ENCODE measurements around the gene ZDHHC24.
A peak's percentile ranks its signal among the peaks of the same experiment; 100 is the strongest.

Gene ZDHHC24

DNA sequence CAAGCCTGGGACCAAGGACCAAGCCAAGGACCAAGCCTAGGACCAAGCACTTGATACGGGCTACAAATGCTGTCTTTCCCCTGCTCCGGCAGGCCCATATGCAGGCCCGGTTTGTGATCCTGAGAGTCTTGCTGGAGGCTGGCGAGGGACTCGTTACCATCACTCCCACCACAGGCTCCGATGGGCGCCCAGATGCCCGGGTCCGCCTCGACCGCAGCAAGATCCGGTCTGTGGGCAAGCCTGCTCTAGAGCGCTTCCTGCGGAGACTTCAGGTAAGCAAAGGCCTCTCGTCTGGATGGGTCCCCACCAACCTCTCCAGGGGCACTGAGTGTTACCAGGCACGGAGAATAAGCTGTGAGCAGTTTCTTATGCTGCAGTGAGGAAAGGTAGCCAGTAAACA, 48.6 kb downstream of the ZDHHC24 start:
- DNase-seq (ENCODE audit: low read depth in 2 of 2), result no peak

- DNase-seq (ENCODE audit: low read depth in 2 of 2), result no peak
Measured at GRCh38 chr11:66495401-66495854, 50.4 kb downstream of the ZDHHC24 start.

DNA sequence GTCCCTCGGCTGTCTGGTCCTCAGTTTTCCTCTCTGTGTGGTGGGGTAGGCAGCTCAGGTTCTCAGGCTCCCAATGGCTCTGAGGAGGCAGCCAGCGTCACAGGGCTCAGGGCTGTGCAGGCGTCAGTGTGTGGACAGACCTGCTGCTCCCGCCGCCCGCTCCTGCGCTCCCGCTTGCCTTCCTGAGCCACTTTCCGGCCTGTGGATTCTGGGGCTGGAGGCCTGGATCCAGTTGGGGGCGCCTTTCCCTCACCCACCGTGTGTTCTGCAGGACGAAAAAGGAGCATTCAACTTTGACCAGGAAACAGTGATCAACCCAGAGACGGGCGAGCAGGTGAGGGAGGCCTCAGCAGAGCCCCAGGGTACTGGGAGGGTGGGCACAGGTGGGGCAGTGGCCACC, 50.9 kb downstream of the ZDHHC24 start:
- DNase-seq (ENCODE audit: low read depth in 2 of 2), result no peak

GRCh38 chr11:66494458-66494857, 51.4 kb downstream of the ZDHHC24 start:
- no peak for DNase-seq (ENCODE audit: low read depth in 2 of 2)

DNA sequence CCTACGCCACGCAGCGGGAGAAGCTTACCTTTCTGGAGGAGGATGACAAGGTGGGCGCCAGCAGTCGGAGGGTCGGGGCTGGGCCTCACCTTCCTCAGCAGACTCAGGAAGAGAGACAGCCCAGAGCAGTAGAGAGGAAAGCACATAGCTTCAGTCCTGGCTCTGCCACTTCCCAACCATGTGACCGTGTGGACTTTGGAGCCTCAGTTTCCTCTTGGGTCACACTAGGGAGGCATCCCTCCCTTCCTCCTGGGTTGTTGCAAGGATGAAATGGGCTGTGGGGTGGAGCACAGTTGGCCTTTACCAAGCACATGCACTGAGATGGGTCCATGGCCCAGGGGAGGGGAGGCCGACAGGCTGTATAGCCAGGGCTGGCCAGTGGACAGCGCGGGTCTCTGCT, 52.7 kb downstream of the ZDHHC24 start:
- no peak for DNase-seq (ENCODE audit: low read depth in 2 of 2)

- DNase-seq (ENCODE audit: low read depth in 2 of 2), result no peak
Measured at GRCh38 chr11:66492161-66492865, 53.5 kb downstream of the ZDHHC24 start.

DNA sequence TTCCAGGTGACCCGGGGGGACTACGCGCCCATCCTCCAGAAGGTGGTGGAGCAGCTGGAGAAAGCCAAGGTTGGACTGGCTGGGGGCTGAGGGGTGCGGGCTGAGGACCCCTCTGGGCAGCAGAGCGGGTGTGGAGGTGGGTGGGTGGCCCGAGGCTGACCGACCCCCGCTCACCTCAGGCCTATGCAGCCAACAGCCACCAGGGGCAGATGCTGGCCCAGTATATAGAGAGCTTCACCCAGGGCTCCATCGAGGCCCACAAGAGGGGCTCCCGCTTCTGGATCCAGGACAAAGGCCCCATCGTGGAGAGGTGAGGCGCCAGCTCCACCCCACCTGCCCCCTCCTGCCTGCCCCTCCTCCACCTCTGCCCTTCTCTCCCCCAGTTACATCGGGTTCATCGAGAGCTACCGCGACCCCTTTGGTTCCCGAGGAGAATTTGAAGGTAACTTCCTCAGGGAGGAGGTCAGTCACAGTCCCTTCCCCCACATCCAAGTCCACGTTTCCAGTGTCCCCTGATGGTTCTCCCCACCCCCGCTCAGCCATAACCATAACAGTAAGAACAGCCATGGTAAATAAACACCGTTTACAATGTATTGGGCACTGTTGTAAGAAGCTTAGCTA, 54.4 kb downstream of the ZDHHC24 start:
- no peak for DNase-seq (ENCODE audit: low read depth in 2 of 2)

- no peak for DNase-seq (ENCODE audit: low read depth in 2 of 2)
Measured at GRCh38 chr11:66489636-66490035, 56.2 kb downstream of the ZDHHC24 start.

- DNase-seq (ENCODE audit: low read depth in 2 of 2), result no peak
Measured at GRCh38 chr11:66488957-66489356, 56.9 kb downstream of the ZDHHC24 start.

DNA sequence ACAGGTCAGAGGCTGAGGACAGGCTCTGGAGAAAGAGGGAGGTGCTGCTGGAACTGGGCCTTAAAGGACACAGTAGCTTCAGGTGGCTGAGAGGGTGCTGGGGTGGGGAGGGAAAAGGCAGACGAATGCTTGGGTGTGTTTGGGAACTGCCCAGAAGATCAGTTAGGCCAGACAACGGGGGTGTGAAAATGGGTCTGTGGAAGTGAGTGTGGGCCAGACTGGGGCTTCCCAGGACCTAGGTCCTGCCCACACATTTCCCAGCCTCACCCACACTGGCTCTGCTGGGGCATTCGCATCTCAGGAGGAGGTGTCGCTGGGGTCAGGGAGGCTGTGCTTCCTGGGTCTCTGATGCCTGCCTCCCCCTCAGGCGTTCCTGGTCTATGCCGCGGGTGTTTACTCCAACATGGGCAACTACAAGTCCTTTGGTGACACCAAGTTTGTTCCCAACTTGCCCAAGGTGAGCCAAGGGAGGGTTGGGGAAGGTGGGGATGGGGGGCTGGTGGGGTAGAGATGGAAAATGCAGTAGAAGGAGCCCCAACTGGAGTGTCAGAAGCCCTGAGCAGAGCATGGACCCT, 61.0 kb downstream of the ZDHHC24 start:
- no peak for DNase-seq (ENCODE audit: low read depth in 2 of 2)

DNA sequence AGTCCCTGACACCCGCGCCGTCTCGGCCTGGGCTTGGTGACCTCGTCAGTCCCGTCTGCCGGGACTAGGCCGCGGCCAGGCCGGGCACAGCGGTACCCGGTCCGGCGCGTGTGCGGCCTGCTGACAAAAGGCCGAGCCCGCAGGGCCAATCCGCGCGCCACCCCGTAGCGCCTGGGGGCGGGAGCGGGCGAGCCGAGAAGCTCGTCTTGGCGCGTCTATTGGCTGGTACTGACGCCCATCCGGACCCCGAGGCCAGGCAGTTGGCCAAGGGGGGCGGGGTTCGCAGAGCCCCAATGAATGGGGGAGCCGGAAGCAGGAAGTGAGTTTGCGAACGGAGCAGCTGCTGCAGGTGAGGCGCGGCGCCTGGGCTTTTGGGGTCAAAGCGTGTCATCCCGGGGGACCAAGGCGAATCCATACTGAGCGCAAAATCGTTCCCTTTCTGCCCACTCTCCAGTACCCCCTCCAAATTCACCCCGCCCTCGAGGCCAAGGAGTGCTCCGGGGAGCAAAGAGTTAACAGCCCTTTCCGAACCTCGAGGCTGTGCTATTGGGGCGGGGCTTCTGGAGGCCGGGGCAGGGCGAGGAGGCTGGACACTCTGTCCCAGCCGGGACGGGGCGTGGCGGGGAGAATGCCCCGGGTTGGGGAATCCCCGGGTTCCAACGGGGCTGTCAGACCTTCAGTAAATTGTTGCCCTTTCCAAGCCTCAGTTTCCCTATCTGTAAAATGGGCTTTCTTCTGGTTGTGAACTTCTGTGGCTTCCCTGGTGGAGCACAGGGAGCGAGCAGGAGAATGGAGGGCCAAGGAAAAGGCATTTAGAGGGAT, 65.5 kb downstream of the ZDHHC24 start, which contains the start of gene DPP3:
DPP3 (plus strand) TSS at position 318 of the 822 bp plus-strand sequence. CDS start 1,767 bp downstream, outside the sequence.
- peak; percentile 85 to 89 for DNase-seq (ENCODE audit: low read depth in 2 of 2)

DNA sequence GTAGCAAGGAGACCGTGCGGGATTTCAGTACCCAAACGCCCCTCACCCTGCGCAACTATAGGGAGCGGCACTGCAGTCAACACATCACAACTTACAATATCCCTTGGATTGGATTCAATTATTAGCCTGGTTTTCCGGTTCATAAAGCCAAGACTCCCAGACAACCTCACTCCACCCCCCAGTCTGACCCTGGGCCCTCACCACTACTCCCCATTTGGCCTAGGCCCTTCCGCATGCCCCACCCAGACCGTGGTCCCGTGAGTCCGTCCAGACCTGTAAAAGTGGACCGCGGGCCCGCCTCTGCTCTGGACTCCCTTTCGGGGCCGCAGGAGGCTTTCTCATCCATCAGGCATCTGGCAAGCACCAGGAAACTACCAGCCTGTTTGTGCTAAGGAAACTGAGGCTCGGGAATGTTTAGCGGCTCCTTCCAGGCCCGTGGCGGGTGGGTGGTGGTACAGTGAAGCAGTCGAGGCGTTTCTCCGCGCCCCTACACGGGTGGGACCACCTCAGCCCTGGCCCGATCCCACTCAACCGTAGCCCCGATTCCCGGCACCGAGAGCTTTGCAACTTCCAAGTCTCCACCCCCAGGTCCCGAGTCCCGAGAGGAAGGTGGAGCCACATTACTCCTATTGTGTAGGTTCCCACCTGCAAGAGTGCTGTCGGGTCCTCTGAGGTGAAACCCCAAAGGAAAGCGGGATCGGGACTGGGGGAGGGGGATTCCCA, 66.3 kb downstream of the ZDHHC24 start:
- peak in 1 of 2 experiments; percentile 9 for DNase-seq (ENCODE audit: low read depth in 2 of 2)

DNA sequence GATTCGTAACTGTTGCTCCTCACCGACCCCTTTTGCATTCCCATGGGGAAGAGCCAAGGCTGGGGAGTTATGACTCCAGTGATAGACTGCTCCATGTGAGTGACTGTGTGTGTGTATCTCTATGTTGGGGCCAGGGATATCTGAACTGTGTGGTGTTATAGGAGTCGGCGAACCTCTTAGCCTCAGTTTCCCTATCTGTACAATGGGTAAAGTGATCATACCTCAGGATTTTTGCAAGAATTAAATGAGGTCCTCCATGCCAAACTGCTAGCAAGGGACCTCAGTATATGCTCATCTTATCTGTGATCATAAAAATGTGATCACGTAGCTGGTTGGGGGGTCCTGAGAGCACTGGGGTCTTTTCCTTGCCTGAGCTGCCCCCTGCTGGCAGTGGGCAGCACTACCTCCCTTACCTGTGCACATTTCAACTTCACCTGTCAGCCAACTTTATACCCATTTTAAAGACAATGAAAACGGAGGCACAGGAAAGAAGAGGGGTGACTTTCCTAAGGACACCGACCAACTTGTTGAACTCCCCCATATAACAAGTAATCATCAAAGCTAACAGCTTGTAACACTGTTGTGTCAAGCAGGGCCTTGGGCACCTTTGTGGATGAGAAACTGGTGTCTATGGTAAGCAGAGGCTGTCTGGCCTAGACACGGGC, 67.0 kb downstream of the ZDHHC24 start:
- DNase-seq (ENCODE audit: low read depth in 2 of 2), result no peak

DNA sequence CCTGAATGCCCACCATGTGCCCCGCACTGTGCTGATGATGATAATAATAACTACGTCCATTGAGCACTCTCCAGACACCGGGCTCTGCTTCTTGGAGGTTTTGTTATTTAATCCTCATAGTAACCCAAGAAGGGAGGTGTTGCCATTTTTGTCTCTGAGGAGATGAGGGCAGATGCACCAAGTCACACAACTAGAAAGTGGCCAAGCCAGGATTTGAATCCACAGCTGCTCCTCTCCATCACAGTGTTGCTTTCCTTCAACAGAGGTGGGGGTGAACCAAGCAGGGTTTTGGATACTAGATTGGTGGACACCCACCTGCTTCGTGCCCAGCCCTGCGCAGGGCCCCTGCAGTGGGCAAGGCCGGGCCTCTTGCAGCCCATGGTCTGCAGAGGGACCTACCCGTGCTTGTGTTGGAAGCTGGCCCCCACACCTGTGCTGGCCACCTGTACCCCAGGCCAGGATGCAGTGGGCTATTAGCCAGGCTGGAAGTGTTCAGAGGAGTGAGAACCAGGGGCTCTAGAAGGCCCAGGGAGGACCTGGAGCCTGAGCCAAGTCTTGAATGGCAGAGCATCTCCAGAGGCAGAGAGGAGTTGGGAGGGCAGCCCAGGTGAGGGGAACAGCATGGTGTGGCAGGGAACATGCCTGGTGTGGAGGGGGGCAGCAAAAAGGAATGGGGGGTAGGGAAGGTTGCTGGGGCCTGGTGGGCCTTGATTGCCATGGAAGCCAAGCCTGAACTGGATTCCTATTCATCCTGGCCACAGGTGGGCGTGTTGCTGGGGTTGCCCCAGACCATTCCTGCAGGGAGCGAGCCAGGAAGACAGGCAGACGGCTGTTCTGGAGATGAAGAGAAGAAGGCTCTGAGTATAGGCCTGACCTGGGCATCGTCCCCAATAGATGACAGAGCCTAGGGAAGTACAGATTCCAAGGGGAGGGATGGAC, 68.3 kb downstream of the ZDHHC24 start:
- no peak for DNase-seq (ENCODE audit: low read depth in 2 of 2)

DNA sequence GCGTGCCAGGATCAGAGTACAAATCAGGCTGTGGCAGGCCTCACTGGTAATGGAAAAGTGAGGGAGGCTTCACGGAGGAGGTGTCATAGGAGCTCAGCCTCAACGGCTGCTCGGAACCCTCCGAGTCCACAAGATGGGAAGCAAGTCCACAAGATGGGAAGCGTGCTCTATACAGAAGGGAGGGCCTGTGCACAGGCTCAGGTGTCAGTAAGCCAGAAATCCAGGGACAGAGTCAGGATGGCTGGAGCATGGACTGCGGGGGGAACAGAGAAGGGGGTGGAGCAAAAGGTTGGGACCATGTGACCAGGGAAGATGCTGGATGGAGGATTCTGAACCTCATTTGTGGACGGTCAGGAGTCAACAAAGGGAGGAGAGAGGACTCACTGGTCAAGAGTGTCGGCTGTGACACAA, 69.0 kb downstream of the ZDHHC24 start:
- no peak for DNase-seq (ENCODE audit: low read depth in 2 of 2)

DNA sequence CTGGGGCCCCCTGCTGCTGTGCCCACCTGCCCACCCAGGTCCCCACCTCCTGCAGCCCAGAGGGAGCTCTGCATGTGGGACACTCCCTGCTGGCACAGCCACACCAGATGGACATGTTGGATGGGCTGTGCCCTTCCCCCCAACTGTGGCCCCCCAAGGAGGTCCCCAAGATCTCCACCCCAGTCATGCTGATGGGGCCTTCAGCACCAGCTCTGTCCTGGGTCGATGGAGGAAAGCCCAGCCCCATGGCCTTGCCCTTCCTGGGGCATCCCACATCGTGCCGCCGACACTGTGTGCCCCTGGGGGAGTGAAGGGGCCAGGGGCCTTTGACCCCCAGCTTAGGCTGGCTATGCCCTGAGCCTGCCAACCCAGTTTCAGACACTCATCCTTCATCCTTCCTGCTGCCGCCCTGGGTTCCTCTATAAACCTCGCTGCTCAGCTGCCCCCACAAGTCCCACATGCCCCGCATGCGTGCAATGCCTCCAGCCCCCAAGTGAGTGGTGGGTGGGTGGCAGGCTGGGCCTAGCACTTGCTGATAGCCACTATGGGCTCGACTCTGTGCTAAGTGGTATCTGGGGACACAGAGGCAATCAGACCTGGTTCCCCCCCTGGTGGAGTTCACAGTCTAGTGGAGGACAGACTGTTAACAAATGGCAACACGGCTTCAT, 69.5 kb downstream of the ZDHHC24 start:
- no peak for DNase-seq (ENCODE audit: low read depth in 2 of 2)

- DNase-seq (ENCODE audit: low read depth in 2 of 2), result no peak
Measured at GRCh38 chr11:66475349-66476172, 70.3 kb downstream of the ZDHHC24 start.

Data from fibroblast of skin of left biceps (primary cell).